PFSK-1 (cell line): ENCODE measurements around the gene ITGBL1.

Experiments used
- POLR2AphosphoS5 ChIP-seq: IDR thresholded peaks from 2 replicates; pipeline ENCODE4 v1.6.1; 2012; ENCODE audit warnings: low read depth, mild to moderate bottlenecking, control low read depth, low read length, moderate library complexity
- REST ChIP-seq, 2 experiments: IDR thresholded peaks; 2 replicates each; pipeline versions ENCODE4 v1.6.1 to v1.8.0; 2011 to 2012; ENCODE audit warnings: low read depth in 2 of 2, low read length in 2 of 2, control low read depth in 1 of 2, inconsistent platforms in 1 of 2, mild to moderate bottlenecking in 1 of 2, moderate library complexity in 1 of 2; ENCODE audit not compliant: insufficient read depth in 1 of 2
- SIN3A ChIP-seq: IDR thresholded peaks from 2 replicates; pipeline ENCODE4 v1.6.1; 2012; ENCODE audit warnings: mild to moderate bottlenecking, low read length, moderate library complexity, borderline replicate concordance; ENCODE audit not compliant: insufficient read depth
- TAF1 ChIP-seq: IDR thresholded peaks from 2 replicates; pipeline ENCODE4 v1.6.1; 2012; ENCODE audit warnings: low read length, control low read depth, borderline replicate concordance; ENCODE audit not compliant: insufficient read depth

DNA sequence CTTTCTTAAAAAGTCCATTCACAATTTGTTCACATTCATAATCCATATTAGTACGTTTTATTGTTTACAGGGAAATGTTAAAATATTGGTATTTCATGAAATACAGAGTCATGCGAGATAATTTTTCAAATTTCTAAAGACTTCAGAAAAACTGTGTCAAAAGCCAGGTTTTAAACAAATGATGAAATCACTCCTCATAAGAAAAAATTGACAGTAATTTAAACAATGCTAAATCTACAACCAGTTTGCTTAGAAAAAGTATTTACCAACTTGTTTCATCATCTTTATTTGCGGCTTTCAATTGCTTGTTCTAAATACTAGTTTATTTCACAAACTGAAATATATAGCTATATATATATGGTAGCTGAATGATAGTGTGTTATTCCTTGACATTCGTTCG, 35.0 kb upstream of the ITGBL1 start:
- no peak for TF ChIP-seq TAF1
- no peak for TF ChIP-seq REST (IDR thresholded peaks at IDR 0.05; ENCODE audit: insufficient read depth in 1 of 2, low read depth in 2 of 2, low read length in 2 of 2)
- no peak for TF ChIP-seq POLR2AphosphoS5
- no peak for TF ChIP-seq SIN3A
